Measurements from ENCODE around the gene NGF.

Gene NGF

GRCh38 chr1:115282807-115283208 lies 55.2 kb downstream of the NGF start:
- DNase-seq (ENCODE audit: low spot score), result no peak

- DNase-seq (ENCODE audit: low spot score), result no peak
These were observed 56.9 kb downstream of the NGF start for GRCh38 chr1:115281143-115281542.

GRCh38 chr1:115280064-115280463 lies 58.0 kb downstream of the NGF start:
- DNase-seq (ENCODE audit: low spot score), result no peak

GRCh38 chr1:115278211-115278610 lies 59.8 kb downstream of the NGF start:
- DNase-seq (ENCODE audit: low spot score), result no peak

- DNase-seq (ENCODE audit: low spot score), result no peak
These were observed 60.8 kb downstream of the NGF start for GRCh38 chr1:115277276-115277675.

GRCh38 chr1:115275216-115275615 lies 62.8 kb downstream of the NGF start:
- DNase-seq (ENCODE audit: low spot score), result no peak

- no peak for DNase-seq (ENCODE audit: low spot score)
These were observed 63.6 kb downstream of the NGF start for GRCh38 chr1:115274467-115274866.

- no peak for DNase-seq (ENCODE audit: low spot score)
These were observed 71.2 kb downstream of the NGF start for GRCh38 chr1:115266729-115267421.

GRCh38 chr1:115265099-115265498 lies 73.0 kb downstream of the NGF start:
- DNase-seq (ENCODE audit: low spot score), result no peak

GRCh38 chr1:115262886-115263285 lies 75.2 kb downstream of the NGF start:
- DNase-seq (ENCODE audit: low spot score), result no peak

GRCh38 chr1:115261496-115261895 lies 76.6 kb downstream of the NGF start:
- DNase-seq (ENCODE audit: low spot score), result no peak

GRCh38 chr1:115258302-115258866 lies 79.7 kb downstream of the NGF start:
- DNase-seq (ENCODE audit: low spot score), result no peak

GRCh38 chr1:115257591-115257990 lies 80.5 kb downstream of the NGF start:
- no peak for DNase-seq (ENCODE audit: low spot score)

- DNase-seq (ENCODE audit: low spot score), result no peak
These were observed 82.9 kb downstream of the NGF start for GRCh38 chr1:115255154-115255553.

- no peak for DNase-seq (ENCODE audit: low spot score)
These were observed 85.5 kb downstream of the NGF start for GRCh38 chr1:115252585-115252984.

GRCh38 chr1:115251856-115252255 lies 86.2 kb downstream of the NGF start:
- DNase-seq (ENCODE audit: low spot score), result peak; percentile 48

- DNase-seq (ENCODE audit: low spot score), result no peak
These were observed 86.7 kb downstream of the NGF start for GRCh38 chr1:115251340-115251748.

GRCh38 chr1:115246526-115246925 lies 91.5 kb downstream of the NGF start:
- no peak for DNase-seq (ENCODE audit: low spot score)

- no peak for DNase-seq (ENCODE audit: low spot score)
These were observed 92.8 kb downstream of the NGF start for GRCh38 chr1:115245227-115245626.

- no peak for DNase-seq (ENCODE audit: low spot score)
These were observed 95.5 kb downstream of the NGF start for GRCh38 chr1:115242543-115242942.

- DNase-seq (ENCODE audit: low spot score), result no peak
These were observed 96.7 kb downstream of the NGF start for GRCh38 chr1:115241309-115241708.

GRCh38 chr1:115240297-115240696 lies 97.8 kb downstream of the NGF start:
- DNase-seq (ENCODE audit: low spot score), result no peak

GRCh38 chr1:115239426-115239825 lies 98.6 kb downstream of the NGF start:
- no peak for DNase-seq (ENCODE audit: low spot score)

- no peak for DNase-seq (ENCODE audit: low spot score)
These were observed 99.0 kb downstream of the NGF start for GRCh38 chr1:115239148-115239422.
